AG04450 (cell line): ENCODE measurements around the gene LMF1. TPM values are rescaled to one million over a fixed set of nuclear protein-coding genes. Genes with fewer than 3 reads are reported as not detected.

ENCODE experiments used
- CTCF ChIA-PET: fragments of 300-600, 350-600 bp; formaldehyde crosslinking; extraction: SDS; loops from one replicate; lab custom pipeline; 2022; ENCODE audit warnings: antibody characterized with exemption, inconsistent platforms; lab: Charles Lee
- POLR2A ChIA-PET: fragments of 350-600 bp; formaldehyde crosslinking; extraction: SDS; loops from one replicate; lab custom pipeline; 2021; ENCODE audit warnings: antibody characterized with exemption, inconsistent platforms; lab: Yijun Ruan, JAX
- DNase-seq: peaks from one replicate; pipeline ENCODE4 v3.0.0-alpha.2; 2011; ENCODE audit warnings: low read depth, low spot score
- H3K27ac ChIP-seq: one replicate; pipeline ENCODE4 v1.5.1; 2012; ENCODE audit warnings: low read depth, low read length, control low read depth
- H3K27me3 ChIP-seq: one replicate; pipeline ENCODE4 v1.6.0; 2012; ENCODE audit warnings: low read length; ENCODE audit not compliant: control insufficient read depth, insufficient read depth
- H3K4me3 ChIP-seq: 2 replicates; pipeline ENCODE4 v1.5.1; 2011; ENCODE audit warnings: mild to moderate bottlenecking, low read depth, low read length, control low read depth
- H3K9me3 ChIP-seq: 2 replicates; pipeline ENCODE4 v1.5.1; 2012; ENCODE audit warnings: low read length; ENCODE audit not compliant: control insufficient read depth, insufficient read depth
- polyA plus RNA-seq: library from polyadenylated mRNA; depleted of rRNA; stranded (reverse); fragments of >200 nt; gene quantifications from 2 replicates; pipeline ENCODE4 v1.2.3, GENCODE V29; 2011
- TF ChIP-seq, protein P1 (sequence below): IDR thresholded peaks from 2 replicates; pipeline ENCODE4 v1.5.1; 2011; ENCODE audit warnings: low read depth, low read length, control low read depth, inconsistent platforms

LMF1 gene
- polyA plus RNA-seq, 1 experiment = 11.8 TPM

DNA sequence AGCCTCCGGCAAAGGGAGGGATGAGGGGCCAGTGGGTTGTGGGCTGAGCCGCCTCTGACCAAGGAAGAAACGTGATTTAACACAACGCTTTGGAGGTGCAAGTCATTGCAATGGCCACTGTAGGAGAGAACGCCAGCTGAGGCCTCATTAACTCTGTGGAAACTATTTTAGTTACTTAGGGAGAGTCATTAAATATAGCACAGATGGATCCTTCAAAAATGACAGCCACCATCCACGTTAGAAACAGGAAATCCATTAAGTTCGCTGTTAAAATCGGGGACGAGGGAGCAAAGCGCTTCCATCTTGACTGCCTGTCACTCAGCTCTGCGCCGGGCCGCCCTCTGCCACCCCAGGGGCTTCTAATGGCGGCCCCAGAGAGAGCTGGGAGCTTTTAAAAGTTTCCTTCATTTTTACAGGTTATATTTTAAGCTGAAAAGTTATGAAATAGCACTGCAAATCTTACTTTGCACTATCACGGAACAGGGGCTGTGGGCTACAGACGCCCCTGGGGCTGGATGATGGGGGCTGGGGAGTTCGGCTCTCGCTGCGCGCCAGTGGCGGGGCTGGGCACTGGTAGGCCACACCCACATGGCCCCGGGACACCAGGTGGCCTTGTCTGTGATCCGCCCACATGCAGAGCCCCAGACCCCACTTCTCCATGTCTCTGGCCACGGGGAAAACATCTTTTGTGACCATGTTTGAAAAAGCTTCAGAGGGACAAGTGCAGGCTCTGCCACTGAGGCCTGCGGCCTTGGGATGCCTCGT is 54.6 kb downstream of the LMF1 start:
- DNase-seq = no peak
- H3K4me3 ChIP-seq = no peak overlapping the region
- TF ChIP-seq, protein P1, sequence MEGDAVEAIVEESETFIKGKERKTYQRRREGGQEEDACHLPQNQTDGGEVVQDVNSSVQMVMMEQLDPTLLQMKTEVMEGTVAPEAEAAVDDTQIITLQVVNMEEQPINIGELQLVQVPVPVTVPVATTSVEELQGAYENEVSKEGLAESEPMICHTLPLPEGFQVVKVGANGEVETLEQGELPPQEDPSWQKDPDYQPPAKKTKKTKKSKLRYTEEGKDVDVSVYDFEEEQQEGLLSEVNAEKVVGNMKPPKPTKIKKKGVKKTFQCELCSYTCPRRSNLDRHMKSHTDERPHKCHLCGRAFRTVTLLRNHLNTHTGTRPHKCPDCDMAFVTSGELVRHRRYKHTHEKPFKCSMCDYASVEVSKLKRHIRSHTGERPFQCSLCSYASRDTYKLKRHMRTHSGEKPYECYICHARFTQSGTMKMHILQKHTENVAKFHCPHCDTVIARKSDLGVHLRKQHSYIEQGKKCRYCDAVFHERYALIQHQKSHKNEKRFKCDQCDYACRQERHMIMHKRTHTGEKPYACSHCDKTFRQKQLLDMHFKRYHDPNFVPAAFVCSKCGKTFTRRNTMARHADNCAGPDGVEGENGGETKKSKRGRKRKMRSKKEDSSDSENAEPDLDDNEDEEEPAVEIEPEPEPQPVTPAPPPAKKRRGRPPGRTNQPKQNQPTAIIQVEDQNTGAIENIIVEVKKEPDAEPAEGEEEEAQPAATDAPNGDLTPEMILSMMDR = no peak
- H3K27me3 ChIP-seq = no peaks in the 10 kb centered on the region
- no peak overlapping the region for H3K27ac ChIP-seq
- CTCF ChIA-PET = no interaction called here
- peaks cover 80% of the 10 kb centered on the region for H3K9me3 ChIP-seq
- POLR2A ChIA-PET = no interaction called here

DNA sequence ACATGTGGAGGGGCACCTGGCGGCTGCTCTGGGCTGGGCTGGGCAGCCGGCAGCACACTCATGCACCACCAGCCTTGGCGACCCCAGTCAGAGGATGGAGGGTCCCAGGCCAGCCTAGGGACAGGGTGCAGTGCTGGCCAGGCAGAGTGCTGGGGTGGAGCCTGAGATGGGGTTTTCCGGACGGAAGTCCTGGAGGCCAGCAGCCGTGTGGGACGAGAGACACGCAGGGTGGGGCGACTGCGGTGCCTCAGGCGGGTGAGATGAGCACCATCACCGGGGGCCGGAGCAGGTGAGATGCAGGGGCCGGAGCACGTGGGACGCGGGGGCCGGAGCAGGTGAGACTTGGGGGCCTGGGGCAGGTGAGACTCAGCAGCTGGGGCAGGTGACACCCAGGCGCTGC is 55.2 kb downstream of the LMF1 start:
- Histone ChIP-seq H3K9me3 (peaks cover 74% of the 10 kb centered on the region), H3K27me3 (no peaks in the 10 kb centered on the region), H3K4me3 (no peak overlapping the region), H3K27ac (no peak overlapping the region)
- ChIA-PET POLR2A (no interaction called here), CTCF (no interaction called here)
- TF ChIP-seq, protein P1 = no peak
- DNase-seq = no peak

DNA sequence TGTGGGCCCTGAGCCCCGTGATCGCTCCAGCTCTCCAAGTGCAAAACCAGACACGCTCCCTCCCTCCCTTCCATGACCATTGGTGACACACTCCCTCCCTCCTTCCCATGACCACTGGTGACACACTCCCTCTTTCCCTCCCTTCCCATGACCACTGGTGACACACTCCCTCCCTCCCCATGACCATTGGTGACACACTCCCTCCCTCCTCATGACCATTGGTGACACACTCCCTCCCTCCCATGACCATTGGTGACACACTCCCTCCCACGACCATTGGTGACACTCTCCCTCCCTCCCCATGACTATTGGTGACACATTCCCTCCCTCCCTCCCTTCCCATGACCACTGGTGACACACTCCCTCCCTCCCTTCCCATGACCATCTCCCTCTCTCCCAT is 56.3 kb downstream of the LMF1 start:
- Histone ChIP-seq H3K4me3 (no peak overlapping the region), H3K9me3 (peaks cover 75% of the 10 kb centered on the region), H3K27ac (no peak overlapping the region), H3K27me3 (no peaks in the 10 kb centered on the region)
- ChIA-PET POLR2A (no interaction called here), CTCF (no interaction called here)
- DNase-seq = no peak
- TF ChIP-seq, protein P1 = no peak

DNA sequence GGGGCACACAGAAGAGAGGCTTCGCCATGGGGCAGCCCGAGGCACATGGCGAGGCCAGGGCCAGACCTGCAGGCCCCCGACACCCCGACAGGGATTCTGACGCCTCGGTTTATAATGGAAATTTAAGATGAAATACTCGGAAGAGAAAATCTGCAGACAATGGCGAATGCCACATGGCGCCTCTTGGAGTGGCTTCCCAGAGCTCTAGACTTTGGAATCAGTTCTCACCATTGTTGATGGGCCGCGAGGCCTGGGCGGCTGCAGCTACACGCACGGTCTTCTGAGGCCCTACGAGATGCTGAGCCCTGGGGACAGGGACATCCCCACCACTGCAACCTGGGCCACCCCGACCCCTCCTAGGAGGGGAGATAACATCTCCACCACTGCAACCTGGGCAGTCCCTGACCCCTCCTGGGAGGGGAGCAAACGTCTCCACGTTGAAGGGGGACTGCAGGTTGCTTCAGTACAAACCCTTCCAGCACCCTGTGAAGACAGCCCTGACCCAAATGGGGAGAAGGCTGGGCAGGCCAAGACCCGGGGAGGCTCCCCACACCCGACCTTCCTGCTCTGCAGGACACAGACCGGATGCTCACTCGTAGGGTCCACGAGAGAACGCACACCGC is 56.9 kb downstream of the LMF1 start:
- CTCF ChIA-PET = no interaction called here

More for the DNA sequence above, 56.9 kb downstream of the LMF1 start:
- no peaks in the 10 kb centered on the region for H3K27me3 ChIP-seq
- peaks cover 74% of the 10 kb centered on the region for H3K9me3 ChIP-seq
- TF ChIP-seq, protein P1 = no peak
- POLR2A ChIA-PET = no interaction called here
- H3K27ac ChIP-seq = no peak overlapping the region
- DNase-seq = no peak
- H3K4me3 ChIP-seq = no peak overlapping the region
